HL-60 (cell line): ENCODE results near the gene STK40.

Experiments
- GABPA ChIP-seq: IDR thresholded peaks from 2 replicates; pipeline ENCODE4 v1.6.1; 2012; ENCODE audit warnings: low read depth
- POLR2AphosphoS5 ChIP-seq: IDR thresholded peaks from 2 replicates; pipeline ENCODE4 v1.6.1; 2012; ENCODE audit warnings: low read depth
- TF ChIP-seq, protein P1 (sequence below): IDR thresholded peaks from one replicate; pipeline ENCODE4 v1.5.1; 2011; ENCODE audit warnings: low read length, control low read depth, inconsistent platforms; ENCODE audit not compliant: insufficient read depth
- TF ChIP-seq, protein P2 (sequence below): IDR thresholded peaks from 2 replicates; pipeline ENCODE4 v1.6.1; 2012; ENCODE audit warnings: low read depth; ENCODE audit not compliant: insufficient replicate concordance

GRCh38 chr1:36295390-36295789 lies 90.3 kb downstream of the STK40 start:
- no peak for TF ChIP-seq GABPA
- TF ChIP-seq, protein P1, sequence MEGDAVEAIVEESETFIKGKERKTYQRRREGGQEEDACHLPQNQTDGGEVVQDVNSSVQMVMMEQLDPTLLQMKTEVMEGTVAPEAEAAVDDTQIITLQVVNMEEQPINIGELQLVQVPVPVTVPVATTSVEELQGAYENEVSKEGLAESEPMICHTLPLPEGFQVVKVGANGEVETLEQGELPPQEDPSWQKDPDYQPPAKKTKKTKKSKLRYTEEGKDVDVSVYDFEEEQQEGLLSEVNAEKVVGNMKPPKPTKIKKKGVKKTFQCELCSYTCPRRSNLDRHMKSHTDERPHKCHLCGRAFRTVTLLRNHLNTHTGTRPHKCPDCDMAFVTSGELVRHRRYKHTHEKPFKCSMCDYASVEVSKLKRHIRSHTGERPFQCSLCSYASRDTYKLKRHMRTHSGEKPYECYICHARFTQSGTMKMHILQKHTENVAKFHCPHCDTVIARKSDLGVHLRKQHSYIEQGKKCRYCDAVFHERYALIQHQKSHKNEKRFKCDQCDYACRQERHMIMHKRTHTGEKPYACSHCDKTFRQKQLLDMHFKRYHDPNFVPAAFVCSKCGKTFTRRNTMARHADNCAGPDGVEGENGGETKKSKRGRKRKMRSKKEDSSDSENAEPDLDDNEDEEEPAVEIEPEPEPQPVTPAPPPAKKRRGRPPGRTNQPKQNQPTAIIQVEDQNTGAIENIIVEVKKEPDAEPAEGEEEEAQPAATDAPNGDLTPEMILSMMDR: no peak
- TF ChIP-seq POLR2AphosphoS5: no peak
- TF ChIP-seq, protein P2, sequence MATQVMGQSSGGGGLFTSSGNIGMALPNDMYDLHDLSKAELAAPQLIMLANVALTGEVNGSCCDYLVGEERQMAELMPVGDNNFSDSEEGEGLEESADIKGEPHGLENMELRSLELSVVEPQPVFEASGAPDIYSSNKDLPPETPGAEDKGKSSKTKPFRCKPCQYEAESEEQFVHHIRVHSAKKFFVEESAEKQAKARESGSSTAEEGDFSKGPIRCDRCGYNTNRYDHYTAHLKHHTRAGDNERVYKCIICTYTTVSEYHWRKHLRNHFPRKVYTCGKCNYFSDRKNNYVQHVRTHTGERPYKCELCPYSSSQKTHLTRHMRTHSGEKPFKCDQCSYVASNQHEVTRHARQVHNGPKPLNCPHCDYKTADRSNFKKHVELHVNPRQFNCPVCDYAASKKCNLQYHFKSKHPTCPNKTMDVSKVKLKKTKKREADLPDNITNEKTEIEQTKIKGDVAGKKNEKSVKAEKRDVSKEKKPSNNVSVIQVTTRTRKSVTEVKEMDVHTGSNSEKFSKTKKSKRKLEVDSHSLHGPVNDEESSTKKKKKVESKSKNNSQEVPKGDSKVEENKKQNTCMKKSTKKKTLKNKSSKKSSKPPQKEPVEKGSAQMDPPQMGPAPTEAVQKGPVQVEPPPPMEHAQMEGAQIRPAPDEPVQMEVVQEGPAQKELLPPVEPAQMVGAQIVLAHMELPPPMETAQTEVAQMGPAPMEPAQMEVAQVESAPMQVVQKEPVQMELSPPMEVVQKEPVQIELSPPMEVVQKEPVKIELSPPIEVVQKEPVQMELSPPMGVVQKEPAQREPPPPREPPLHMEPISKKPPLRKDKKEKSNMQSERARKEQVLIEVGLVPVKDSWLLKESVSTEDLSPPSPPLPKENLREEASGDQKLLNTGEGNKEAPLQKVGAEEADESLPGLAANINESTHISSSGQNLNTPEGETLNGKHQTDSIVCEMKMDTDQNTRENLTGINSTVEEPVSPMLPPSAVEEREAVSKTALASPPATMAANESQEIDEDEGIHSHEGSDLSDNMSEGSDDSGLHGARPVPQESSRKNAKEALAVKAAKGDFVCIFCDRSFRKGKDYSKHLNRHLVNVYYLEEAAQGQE: no peak
